Caco-2 (cell line): Measurements from ENCODE around the gene CD5L. TPM values are rescaled to one million over a fixed set of nuclear protein-coding genes. Genes with fewer than 3 reads are reported as not detected.

ENCODE experiments used
- BruUV-seq: library from RNA; stranded (reverse); fragments of 400-500 nt; replicated peaks from 2 replicates; lab custom pipeline; 2021; lab: Mats Ljungman, UMichigan
- CTCF ChIA-PET: fragments of 300-600 bp; sonication (Branson Sonifier 250); formaldehyde crosslinking; loops from one replicate; lab custom pipeline; 2022; ENCODE audit warnings: antibody characterized with exemption; lab: Charles Lee
- POLR2A ChIA-PET: fragments of 300-600 bp; sonication (Branson Sonifier 250); formaldehyde crosslinking; loops from one replicate; lab custom pipeline; 2022; ENCODE audit warnings: antibody characterized with exemption; lab: Charles Lee
- DNase-seq, 2 experiments: peaks; one replicate each; pipeline versions ENCODE4 v3.0.0 to v3.0.0-alpha.2; 2020 to 2022
- H3K27me3 ChIP-seq: replicated peaks from 2 replicates; pipeline ENCODE4 v1.6.0; 2011; ENCODE audit warnings: low read length; ENCODE audit not compliant: control insufficient read depth, insufficient read depth
- H3K36me3 ChIP-seq: 2 replicates; pipeline ENCODE4 v1.5.1; 2011; ENCODE audit warnings: low read length; ENCODE audit not compliant: control insufficient read depth, insufficient read depth
- H3K4me1 ChIP-seq: fragments of 250-450 bp; sonication (Bioruptor Pico); 2 replicates; pipeline ENCODE4 v1.5.1; 2020; ENCODE audit warnings: mild to moderate bottlenecking
- H3K4me3 ChIP-seq: 2 replicates; pipeline ENCODE4 v1.5.1; 2011; ENCODE audit warnings: low read depth, mild to moderate bottlenecking, control low read depth, low read length
- H3K9me3 ChIP-seq: fragments of 250-450 bp; sonication (Bioruptor Pico); 2 replicates; pipeline ENCODE4 v1.5.1; 2020; ENCODE audit warnings: mild to moderate bottlenecking, moderate library complexity
- H3K27ac Mint-ChIP-seq: one replicate; pipeline ENCODE4 v1.8.0; 2022; ENCODE audit warnings: mixed read lengths; ENCODE audit not compliant: unreplicated experiment
- H3K27me3 Mint-ChIP-seq: one replicate; pipeline ENCODE4 v1.8.0; 2022; ENCODE audit warnings: mixed read lengths; ENCODE audit not compliant: insufficient read depth, unreplicated experiment
- H3K36me3 Mint-ChIP-seq: one replicate; pipeline ENCODE4 v1.8.0; 2022; ENCODE audit warnings: mild to moderate bottlenecking, mixed read lengths; ENCODE audit not compliant: insufficient read depth, unreplicated experiment
- H3K4me1 Mint-ChIP-seq: one replicate; pipeline ENCODE4 v1.8.0; 2022; ENCODE audit warnings: low read depth, mixed read lengths; ENCODE audit not compliant: unreplicated experiment
- H3K4me3 Mint-ChIP-seq: one replicate; pipeline ENCODE4 v1.8.0; 2022; ENCODE audit warnings: mild to moderate bottlenecking, moderate library complexity, mixed read lengths; ENCODE audit not compliant: unreplicated experiment
- H3K9me3 Mint-ChIP-seq: one replicate; pipeline ENCODE4 v1.8.0; 2022; ENCODE audit warnings: mixed read lengths; ENCODE audit not compliant: unreplicated experiment
- intact Hi-C: fragments of 100-400 bp; cut with micrococcal nuclease; formaldehyde crosslinking; loops from one replicate; pipeline ENCODE4 v1.10.0; 2022; ENCODE audit not compliant: unreplicated experiment
- total RNA-seq: library from RNA; stranded (reverse); gene quantifications from 2 replicates; pipeline ENCODE4 v1.2.3, GENCODE V29; 2022
- TF ChIP-seq, protein P1 (sequence below), 2 experiments: fragments of 200-600 bp in 1 of 2; IDR thresholded peaks; 1 replicate in 1 of 2; 2 replicates in 1 of 2; pipeline versions ENCODE4 v1.5.1 to v1.8.0; 2011 to 2022; ENCODE audit warnings: antibody characterized with exemption in 1 of 2, control low read depth in 1 of 2, inconsistent platforms in 1 of 2, low read depth in 1 of 2, low read length in 1 of 2, mild to moderate bottlenecking in 1 of 2, moderate library complexity in 1 of 2; ENCODE audit not compliant: insufficient read depth in 1 of 2, severe bottlenecking in 1 of 2, unreplicated experiment in 1 of 2

The CD5L gene
- total RNA-seq, 1 experiment from 2014 or later, result not detected

- POLR2A ChIA-PET, result no interaction called here
- H3K4me3 Mint-ChIP-seq, result no peak overlapping the region
These were observed 60.6 kb downstream of the CD5L start for GRCh38 chr1:157781048-157781447.

More at GRCh38 chr1:157781048-157781447, 60.6 kb downstream of the CD5L start:
- no peaks in the 10 kb centered on the region for H3K9me3 ChIP-seq
- H3K36me3 Mint-ChIP-seq, result no peaks in the 10 kb centered on the region
- H3K27me3 ChIP-seq, result no peaks in the 10 kb centered on the region
- intact Hi-C loops, result no loop called here
- no peak for DNase-seq
- H3K4me1 Mint-ChIP-seq, result no peaks in the 10 kb centered on the region
- H3K9me3 Mint-ChIP-seq, result no peaks in the 10 kb centered on the region
- BruUV-seq, result no TSS peak
- CTCF ChIA-PET, result no interaction called here
- no peak overlapping the region for H3K4me3 ChIP-seq
- TF ChIP-seq, protein P1, sequence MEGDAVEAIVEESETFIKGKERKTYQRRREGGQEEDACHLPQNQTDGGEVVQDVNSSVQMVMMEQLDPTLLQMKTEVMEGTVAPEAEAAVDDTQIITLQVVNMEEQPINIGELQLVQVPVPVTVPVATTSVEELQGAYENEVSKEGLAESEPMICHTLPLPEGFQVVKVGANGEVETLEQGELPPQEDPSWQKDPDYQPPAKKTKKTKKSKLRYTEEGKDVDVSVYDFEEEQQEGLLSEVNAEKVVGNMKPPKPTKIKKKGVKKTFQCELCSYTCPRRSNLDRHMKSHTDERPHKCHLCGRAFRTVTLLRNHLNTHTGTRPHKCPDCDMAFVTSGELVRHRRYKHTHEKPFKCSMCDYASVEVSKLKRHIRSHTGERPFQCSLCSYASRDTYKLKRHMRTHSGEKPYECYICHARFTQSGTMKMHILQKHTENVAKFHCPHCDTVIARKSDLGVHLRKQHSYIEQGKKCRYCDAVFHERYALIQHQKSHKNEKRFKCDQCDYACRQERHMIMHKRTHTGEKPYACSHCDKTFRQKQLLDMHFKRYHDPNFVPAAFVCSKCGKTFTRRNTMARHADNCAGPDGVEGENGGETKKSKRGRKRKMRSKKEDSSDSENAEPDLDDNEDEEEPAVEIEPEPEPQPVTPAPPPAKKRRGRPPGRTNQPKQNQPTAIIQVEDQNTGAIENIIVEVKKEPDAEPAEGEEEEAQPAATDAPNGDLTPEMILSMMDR (IDR thresholded peaks at IDR 0.05; ENCODE audit: insufficient read depth in 1 of 2, low read depth in 1 of 2, low read length in 1 of 2, severe bottlenecking in 1 of 2, unreplicated experiment in 1 of 2), result no peak
- H3K27ac Mint-ChIP-seq, result no peak overlapping the region
- peaks cover 8% of the 10 kb centered on the region for H3K27me3 Mint-ChIP-seq
- no peaks in the 10 kb centered on the region for H3K4me1 ChIP-seq
- no peaks in the 10 kb centered on the region for H3K36me3 ChIP-seq

Other genes starting within 250 kb of the CD5L start
- gene FCRL4, start 243.7 kb downstream of the CD5L start, total RNA-seq, result not detected in 2 replicates
- not detected in 2 replicates for gene FCRL3, start 141.0 kb downstream of the CD5L start, total RNA-seq
- gene FCRL2, start 64.7 kb downstream of the CD5L start, total RNA-seq, result not detected in 2 replicates
- gene FCRL1, start 21.7 kb downstream of the CD5L start, total RNA-seq, result not detected in 2 replicates
- 41.5 and 45.4 TPM in 2 replicates for gene KIRREL1, start 151.8 kb upstream of the CD5L start, total RNA-seq